GM13976 (cell line): ENCODE results near the gene DLAT.
"Not testable (repeated sequence)": the region's sequence is repeated elsewhere in the genome, so short reads cannot be mapped to it uniquely, and the experiment has no call there.

Source experiments
- DNase-seq: peaks from one replicate; pipeline ENCODE4 v3.0.0; 2012; ENCODE audit warnings: low spot score
- CTCF ChIP-seq: IDR thresholded peaks from 2 replicates; pipeline ENCODE4 v1.5.1; 2012; ENCODE audit warnings: borderline replicate concordance, mild to moderate bottlenecking; ENCODE audit not compliant: insufficient read depth; ENCODE audit errors: extremely low read depth, missing control alignments, control extremely low read depth
- in situ Hi-C: fragments of 300-500 bp; cut with MboI; formaldehyde crosslinking; loops from one replicate; pipeline ENCODE4 v1.12.0; 2022; ENCODE audit warnings: low sequenced_read_pairs, mixed read lengths, inconsistent platforms; ENCODE audit not compliant: unreplicated experiment

The DLAT gene

GRCh38 chr11:112073941-112074811 is 49.0 kb downstream of the DLAT start, which contains the start of the genes NKAPD1 and PIH1D2:
TSS of gene NKAPD1 (plus strand) at chr11:112074299. CDS start at chr11:112075575, 1,276 bp downstream.
TSS of gene PIH1D2 (minus strand) at chr11:112074017. CDS start at chr11:112073174, 843 bp downstream.
- in situ Hi-C loops: no loop called here
- DNase-seq: peak; percentile 82

GRCh38 chr11:112082729-112083128 is 57.5 kb downstream of the DLAT start:
- TF ChIP-seq CTCF: no peak
- in situ Hi-C loops: no loop called here
- DNase-seq: no peak

More at GRCh38 chr11:112073941-112074811, 49.0 kb downstream of the DLAT start, which contains the start of the genes NKAPD1 and PIH1D2:
- no peak for TF ChIP-seq CTCF

- in situ Hi-C loops: no loop called here
- TF ChIP-seq CTCF: no peak
- peak; percentile 47 for DNase-seq
Measured at GRCh38 chr11:112085822-112086421, 60.7 kb downstream of the DLAT start.

GRCh38 chr11:112086422-112087191 is 61.4 kb downstream of the DLAT start, which contains the start of the genes SDHD and TIMM8B:
TSS of gene SDHD (plus strand) at chr11:112086873. CDS start at chr11:112086908, 35 bp downstream.
TSS of gene TIMM8B (minus strand) at chr11:112086756. CDS start at chr11:112086723, 33 bp downstream.
- DNase-seq: peak; percentile 95
- in situ Hi-C loops: no loop called here
- TF ChIP-seq CTCF: peak; percentile 30

- TF ChIP-seq CTCF: no peak
- no peak for DNase-seq
- in situ Hi-C loops: no loop called here
Measured at GRCh38 chr11:112087212-112087611, 62.0 kb downstream of the DLAT start.

- DNase-seq, in situ Hi-C loops: not testable (repeated sequence)
Measured at GRCh38 chr11:112095302-112095701, 70.1 kb downstream of the DLAT start.
